H1 (cell line): ENCODE data around the gene TCFL5.

Experiments
- ATF3 ChIP-seq: IDR thresholded peaks from 2 replicates; pipeline ENCODE4 v1.6.1; 2011; ENCODE audit warnings: low read depth, mild to moderate bottlenecking, low read length; ENCODE audit not compliant: insufficient read depth
- CBX8 ChIP-seq: fragments of 300-800, 300-1000 bp; sonication (generic); IDR thresholded peaks from 2 replicates; pipeline ENCODE4 v1.7.1; 2016; ENCODE audit warnings: low read depth, low read length, borderline replicate concordance
- CTCF ChIP-seq, 3 experiments: IDR thresholded peaks; 1 replicate in 2 of 3; 2 replicates in 1 of 3; pipeline versions ENCODE4 v1.5.1 to v1.6.1; 2011; ENCODE audit warnings: low read length in 3 of 3, mild to moderate bottlenecking in 3 of 3, inconsistent platforms in 2 of 3, low read depth in 1 of 3, moderate library complexity in 1 of 3; ENCODE audit not compliant: insufficient read depth in 1 of 3; ENCODE audit errors: control extremely low read depth in 1 of 3
- EP300 ChIP-seq, 2 experiments: IDR thresholded peaks; 1 replicate in 1 of 2; 2 replicates in 1 of 2; pipeline ENCODE4 v1.6.1; 2011 to 2012; ENCODE audit warnings: low read depth in 2 of 2, low read length in 2 of 2, mild to moderate bottlenecking in 2 of 2, borderline replicate concordance in 1 of 2, inconsistent platforms in 1 of 2, moderate library complexity in 1 of 2
- POLR2A ChIP-seq, 2 experiments: IDR thresholded peaks; 1 replicate in 1 of 2; 2 replicates in 1 of 2; pipeline ENCODE4 v1.6.1; 2011; ENCODE audit warnings: low read depth in 2 of 2, low read length in 2 of 2, mild to moderate bottlenecking in 2 of 2; ENCODE audit errors: control extremely low read depth in 1 of 2
- RNF2 ChIP-seq: fragments of 200-900, 300-1000 bp; sonication (generic); IDR thresholded peaks from 2 replicates; pipeline ENCODE4 v1.7.1; 2016; ENCODE audit warnings: borderline replicate concordance, low read depth, mild to moderate bottlenecking, antibody characterized with exemption, low read length; ENCODE audit not compliant: poor library complexity, severe bottlenecking; ENCODE audit errors: missing control alignments
- TAF7 ChIP-seq: optimal IDR thresholded peaks from 2 replicates; pipeline ENCODE3; 2011; ENCODE audit warnings: low read depth, mild to moderate bottlenecking, inconsistent platforms, low read length, moderate library complexity, borderline replicate concordance

- TF ChIP-seq POLR2A (IDR thresholded peaks at IDR 0.05; ENCODE audit: control extremely low read depth in 1 of 2, low read depth in 2 of 2, low read length in 2 of 2) (no peak), CTCF (IDR thresholded peaks at IDR 0.05; ENCODE audit: control extremely low read depth in 1 of 3, insufficient read depth in 1 of 3, low read depth in 1 of 3, low read length in 3 of 3) (no peak), ATF3 (no peak), CBX8 (no peak), TAF7 (no peak), RNF2 (no peak), EP300 (IDR thresholded peaks at IDR 0.05; ENCODE audit: borderline replicate concordance in 1 of 2, low read depth in 2 of 2, low read length in 2 of 2) (no peak)
Measured at GRCh38 chr20:62841705-62842212, 19.9 kb downstream of the TCFL5 start.
